GM12892 (cell line): ENCODE measurements around the gene CDH11. TPM values are rescaled to one million over a fixed set of nuclear protein-coding genes. Genes with fewer than 3 reads are reported as not detected.

Experiments
- DNase-seq: peaks from one replicate; pipeline ENCODE4 v3.0.0; 2011; ENCODE audit not compliant: insufficient read length
- FAIRE-seq: peaks from 2 replicates; lab custom pipeline; 2011; peaks lifted over from hg19 to GRCh38; lab: Jason Lieb, UNC
- POLR2A ChIP-seq: IDR thresholded peaks from 2 replicates; pipeline ENCODE4 v1.6.1; 2011; ENCODE audit warnings: low read depth, low read length, control low read depth
- POLR2AphosphoS5 ChIP-seq: IDR thresholded peaks from 2 replicates; pipeline ENCODE4 v1.6.1; 2011; ENCODE audit warnings: low read depth, low read length, control low read depth
- TAF1 ChIP-seq: IDR thresholded peaks from 2 replicates; pipeline ENCODE4 v1.6.1; 2011; ENCODE audit warnings: low read depth, mild to moderate bottlenecking, control low read depth, low read length, borderline replicate concordance
- polyA plus RNA-seq: library from polyadenylated mRNA; unstranded; fragments of >200 nt; gene quantifications from one replicate; pipeline ENCODE4 v1.2.1, GENCODE V29; 2012; ENCODE audit warnings: missing spikeins, inconsistent platforms; ENCODE audit not compliant: missing spikeins

The CDH11 gene, protein sequence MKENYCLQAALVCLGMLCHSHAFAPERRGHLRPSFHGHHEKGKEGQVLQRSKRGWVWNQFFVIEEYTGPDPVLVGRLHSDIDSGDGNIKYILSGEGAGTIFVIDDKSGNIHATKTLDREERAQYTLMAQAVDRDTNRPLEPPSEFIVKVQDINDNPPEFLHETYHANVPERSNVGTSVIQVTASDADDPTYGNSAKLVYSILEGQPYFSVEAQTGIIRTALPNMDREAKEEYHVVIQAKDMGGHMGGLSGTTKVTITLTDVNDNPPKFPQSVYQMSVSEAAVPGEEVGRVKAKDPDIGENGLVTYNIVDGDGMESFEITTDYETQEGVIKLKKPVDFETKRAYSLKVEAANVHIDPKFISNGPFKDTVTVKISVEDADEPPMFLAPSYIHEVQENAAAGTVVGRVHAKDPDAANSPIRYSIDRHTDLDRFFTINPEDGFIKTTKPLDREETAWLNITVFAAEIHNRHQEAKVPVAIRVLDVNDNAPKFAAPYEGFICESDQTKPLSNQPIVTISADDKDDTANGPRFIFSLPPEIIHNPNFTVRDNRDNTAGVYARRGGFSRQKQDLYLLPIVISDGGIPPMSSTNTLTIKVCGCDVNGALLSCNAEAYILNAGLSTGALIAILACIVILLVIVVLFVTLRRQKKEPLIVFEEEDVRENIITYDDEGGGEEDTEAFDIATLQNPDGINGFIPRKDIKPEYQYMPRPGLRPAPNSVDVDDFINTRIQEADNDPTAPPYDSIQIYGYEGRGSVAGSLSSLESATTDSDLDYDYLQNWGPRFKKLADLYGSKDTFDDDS
- polyA plus RNA-seq, result not detected

GRCh38 chr16:65121870-65122723 is at the start of gene CDH11:
TSS of gene CDH11 (minus strand) at chr16:65122063. CDS start at chr16:65004869, 117,194 bp downstream.
- FAIRE-seq (no peak), DNase-seq (no peak)
- no peak for TF ChIP-seq POLR2A
- TF ChIP-seq POLR2AphosphoS5, result no peak
- no peak for TF ChIP-seq TAF1

- DNase-seq (no peak), FAIRE-seq (no peak)
- no peak for TF ChIP-seq TAF1
- no peak for TF ChIP-seq POLR2AphosphoS5
- TF ChIP-seq POLR2A, result no peak
Observed at GRCh38 chr16:65154321-65154720, 32.5 kb upstream of the CDH11 start.

DNA sequence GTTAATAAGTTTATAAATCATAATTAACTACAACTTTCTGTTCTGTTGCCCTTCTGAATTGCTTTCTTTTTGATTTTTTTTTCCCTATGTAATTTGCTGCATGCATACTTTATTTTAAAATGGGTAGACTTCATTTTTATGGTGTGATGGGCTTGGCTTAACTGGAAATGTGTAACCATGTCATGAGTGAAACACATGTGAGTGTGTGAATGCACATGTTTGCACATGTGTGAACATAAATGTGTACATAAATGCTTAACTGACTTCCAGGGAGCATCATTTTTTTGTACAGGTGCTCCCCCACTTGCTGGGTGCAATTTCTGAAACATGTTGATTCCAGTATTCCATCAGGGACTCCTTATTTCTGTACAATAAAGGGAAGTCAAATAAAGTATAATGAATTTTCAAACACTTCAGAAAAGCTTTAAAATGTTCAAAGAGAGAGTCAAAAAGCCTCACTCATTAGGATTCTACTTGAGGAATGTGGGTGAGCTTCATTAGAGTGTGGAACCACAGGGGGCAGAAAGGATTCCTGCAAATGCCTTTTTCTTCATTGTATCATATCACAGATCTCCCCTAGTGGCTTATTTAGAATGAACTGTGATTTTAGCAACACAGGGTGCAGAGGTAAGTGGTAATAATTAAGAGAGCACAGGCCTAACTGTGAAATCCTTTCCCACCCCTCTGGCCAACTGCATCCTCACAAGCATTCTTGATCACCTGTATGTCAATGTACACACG is 31.7 kb upstream of the CDH11 start:
- FAIRE-seq (no peak), DNase-seq (no peak)
- TF ChIP-seq TAF1, result no peak
- TF ChIP-seq POLR2A, result no peak
- no peak for TF ChIP-seq POLR2AphosphoS5

DNA sequence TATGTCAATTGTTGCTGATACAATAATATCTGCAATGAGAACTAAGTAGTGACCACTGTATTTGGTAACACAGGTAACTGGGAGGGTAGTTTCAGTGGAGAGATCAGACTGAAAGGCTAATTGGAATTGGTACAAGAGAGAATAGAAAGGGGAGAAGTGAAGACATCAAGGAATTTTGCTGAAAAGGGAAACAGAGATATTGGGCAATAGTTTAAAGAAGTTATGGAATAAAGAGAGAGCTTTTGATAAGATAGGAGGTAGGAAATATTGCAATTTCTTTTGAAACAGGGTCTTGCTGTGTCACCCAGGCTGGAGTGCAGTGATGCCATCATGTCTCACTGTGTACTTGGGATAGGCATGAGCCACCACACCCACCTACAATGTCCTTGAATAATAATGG is 26.9 kb upstream of the CDH11 start:
- TF ChIP-seq POLR2AphosphoS5 (no peak), POLR2A (no peak), TAF1 (no peak)
- DNase-seq (no peak), FAIRE-seq (no peak)

DNA sequence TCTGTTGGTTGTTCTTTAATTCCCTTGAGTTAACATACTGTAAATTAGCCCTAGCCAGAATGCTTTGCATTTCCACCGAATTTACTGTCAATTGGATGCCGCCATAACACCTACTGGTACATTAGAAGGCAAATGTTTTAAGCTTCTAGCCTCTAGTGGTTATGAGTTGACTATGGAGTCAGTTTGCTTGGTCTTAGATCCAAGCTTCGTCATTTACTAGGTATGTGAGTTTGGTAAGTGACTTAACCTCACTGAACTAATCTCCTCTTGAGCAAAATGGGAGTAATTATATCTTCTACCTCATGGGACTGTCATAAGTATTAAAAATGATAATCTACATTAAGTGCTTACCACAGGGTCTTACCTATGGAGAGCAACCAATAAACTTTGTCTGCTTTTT is 20.4 kb upstream of the CDH11 start:
- no peak for TF ChIP-seq POLR2AphosphoS5
- TF ChIP-seq TAF1, result no peak
- no peak for TF ChIP-seq POLR2A
- DNase-seq (no peak), FAIRE-seq (no peak)

DNA sequence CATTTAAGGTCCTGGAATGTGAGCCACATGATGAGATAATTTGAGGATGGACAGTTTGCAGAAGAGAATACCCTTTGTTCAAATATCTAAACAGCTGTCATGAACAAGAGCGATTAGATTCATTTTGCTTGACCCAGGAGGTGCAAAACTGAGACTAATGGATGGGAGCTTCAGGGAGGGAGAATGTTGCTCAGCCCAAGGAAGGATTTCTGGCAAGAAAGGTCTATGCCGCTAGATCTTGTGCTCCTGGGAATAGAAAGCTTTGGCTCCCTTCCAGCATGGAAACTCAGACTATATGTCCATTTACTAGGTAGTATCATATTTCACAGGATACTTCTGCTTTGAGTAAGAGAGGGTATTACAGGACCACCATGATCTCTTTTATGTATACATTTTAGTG is 14.8 kb upstream of the CDH11 start:
- DNase-seq, result no peak
- TF ChIP-seq TAF1, result no peak
- TF ChIP-seq POLR2AphosphoS5, result no peak
- no peak for TF ChIP-seq POLR2A
- no peak for FAIRE-seq

GRCh38 chr16:65126845-65127624 is 5.2 kb upstream of the CDH11 start:
- DNase-seq, result no peak
- no peak for TF ChIP-seq POLR2A
- no peak for FAIRE-seq

DNA sequence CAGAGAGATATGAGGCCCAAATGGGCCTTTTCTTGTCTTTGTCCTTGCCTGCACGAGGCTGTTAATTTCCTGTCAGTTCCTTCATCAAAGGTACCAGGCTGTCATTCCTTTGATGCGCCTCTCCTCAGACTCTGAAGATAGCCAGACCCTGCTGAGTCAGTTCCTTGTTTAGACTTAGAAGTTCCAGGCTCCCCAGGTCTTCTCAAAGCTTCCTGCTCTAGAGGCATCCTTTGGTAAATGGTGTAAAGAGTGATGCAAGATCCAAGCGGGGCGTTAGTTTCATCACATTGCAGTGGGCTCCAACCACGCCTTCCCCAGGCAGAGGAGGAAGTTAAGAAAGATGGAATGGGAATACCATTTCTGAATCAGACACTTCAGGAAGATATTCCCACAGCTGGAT is 4.0 kb upstream of the CDH11 start:
- FAIRE-seq (no peak), DNase-seq (no peak)
- TF ChIP-seq POLR2A, result no peak
- no peak for TF ChIP-seq POLR2AphosphoS5
- no peak for TF ChIP-seq TAF1

GRCh38 chr16:65125322-65125721 is 3.5 kb upstream of the CDH11 start:
- no peak for FAIRE-seq
- no peak for TF ChIP-seq POLR2A
- no peak for TF ChIP-seq TAF1
- TF ChIP-seq POLR2AphosphoS5, result no peak

DNA sequence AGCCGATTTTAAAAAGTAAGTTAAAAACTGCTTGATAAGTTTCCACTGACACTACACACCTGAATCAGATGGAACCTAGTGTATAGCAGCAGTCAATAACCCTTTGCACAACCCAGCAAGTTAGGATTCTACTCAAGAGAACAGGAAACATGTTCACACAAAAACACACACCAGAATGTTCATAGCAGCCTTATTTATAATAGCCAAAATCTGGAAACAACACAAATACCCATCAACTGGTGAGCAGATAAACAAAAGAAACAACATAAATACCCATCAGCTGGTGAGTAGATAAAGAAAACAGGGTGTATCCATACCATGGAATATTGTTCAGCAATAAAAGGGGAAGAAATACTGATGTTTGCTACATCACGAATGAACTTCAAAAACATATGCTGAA is 2.7 kb upstream of the CDH11 start:
- DNase-seq, result no peak
- no peak for FAIRE-seq
- no peak for TF ChIP-seq TAF1
- no peak for TF ChIP-seq POLR2A
- TF ChIP-seq POLR2AphosphoS5, result no peak

More at GRCh38 chr16:65125322-65125721, 3.5 kb upstream of the CDH11 start:
- no peak for DNase-seq
